IMR-90 (cell line): ENCODE measurements around the gene NDUFV2. TPM values are rescaled to one million over a fixed set of nuclear protein-coding genes. Genes with fewer than 3 reads are reported as not detected.

Source experiments
- ATAC-seq: fragments of 200-7000 bp; cut with Tn5 transposase; 2 replicates; pipeline ENCODE4 v1.9.1; 2020; ENCODE audit warnings: low read depth, mild to moderate bottlenecking, moderate library complexity
- BruUV-seq: library from RNA; stranded (reverse); fragments of 400-500 nt; replicated peaks from 2 replicates; lab custom pipeline; 2021; lab: Mats Ljungman, UMichigan
- CTCF ChIA-PET: fragments of 300-600 bp; formaldehyde crosslinking; extraction: SDS; loops from one replicate; lab custom pipeline; 2021; ENCODE audit warnings: antibody characterized with exemption; lab: Yijun Ruan, JAX
- POLR2A ChIA-PET: fragments of 300-600 bp; sonication (Branson Sonifier 250); formaldehyde crosslinking; loops from one replicate; lab custom pipeline; 2022; ENCODE audit warnings: antibody characterized with exemption; ENCODE audit not compliant: unreplicated experiment; lab: Charles Lee
- DNase-seq: peaks from one replicate; pipeline ENCODE4 v3.0.0; 2013
- H2AFZ ChIP-seq: replicated peaks from 2 replicates; pipeline ENCODE3; 2013; ENCODE audit warnings: low read length, mild to moderate bottlenecking; ENCODE audit not compliant: poor library complexity
- H2AK5ac ChIP-seq: 2 replicates; pipeline ENCODE4 v1.6.1; 2013; ENCODE audit warnings: low read depth, low read length, inconsistent platforms
- H2AK9ac ChIP-seq: replicated peaks from 2 replicates; pipeline ENCODE3; 2013; ENCODE audit warnings: mild to moderate bottlenecking, low read depth, low read length, moderate library complexity; ENCODE audit not compliant: poor library complexity
- H2BK120ac ChIP-seq: 2 replicates; pipeline ENCODE4 v1.6.1; 2013; ENCODE audit warnings: low read depth, low read length, inconsistent platforms
- H2BK15ac ChIP-seq: 3 replicates; pipeline ENCODE4 v1.6.1; 2013; ENCODE audit warnings: low read depth, low read length, inconsistent platforms
- H2BK20ac ChIP-seq: 2 replicates; pipeline ENCODE4 v1.6.1; 2013; ENCODE audit warnings: low read depth, mild to moderate bottlenecking, inconsistent platforms, low read length, moderate library complexity
- H2BK5ac ChIP-seq: 2 replicates; pipeline ENCODE4 v1.6.1; 2013; ENCODE audit warnings: mild to moderate bottlenecking, low read depth, low read length, inconsistent platforms; ENCODE audit not compliant: poor library complexity, severe bottlenecking
- H3K14ac ChIP-seq: replicated peaks from 2 replicates; pipeline ENCODE4 v1.6.1; 2013; ENCODE audit warnings: low read depth, low read length, inconsistent platforms
- H3K18ac ChIP-seq: 2 replicates; pipeline ENCODE4 v1.6.1; 2013; ENCODE audit warnings: low read depth, low read length, control low read depth
- H3K23ac ChIP-seq: 2 replicates; pipeline ENCODE4 v1.6.1; 2013; ENCODE audit warnings: low read depth, low read length, inconsistent platforms
- H3K27ac ChIP-seq: 2 replicates; pipeline ENCODE4 v1.5.1; 2013; ENCODE audit warnings: mild to moderate bottlenecking, control low read depth, low read length; ENCODE audit not compliant: insufficient read depth
- H3K27me3 ChIP-seq: 2 replicates; pipeline ENCODE4 v1.6.1; 2013; ENCODE audit warnings: low read length; ENCODE audit not compliant: control insufficient read depth, insufficient read depth
- H3K36me3 ChIP-seq: 2 replicates; pipeline ENCODE4 v1.6.1; 2013; ENCODE audit warnings: low read length, mixed read lengths; ENCODE audit not compliant: control insufficient read depth, insufficient read depth
- H3K4ac ChIP-seq: 2 replicates; pipeline ENCODE4 v1.6.1; 2013; ENCODE audit warnings: low read depth, low read length, inconsistent platforms
- H3K4me1 ChIP-seq: 2 replicates; pipeline ENCODE4 v1.6.1; 2013; ENCODE audit warnings: low read length, mixed read lengths; ENCODE audit not compliant: control insufficient read depth, insufficient read depth
- H3K4me2 ChIP-seq: 2 replicates; pipeline ENCODE4 v1.6.1; 2013; ENCODE audit warnings: low read depth, mild to moderate bottlenecking, control low read depth, low read length, moderate library complexity
- H3K4me3 ChIP-seq: 2 replicates; pipeline ENCODE4 v1.5.1; 2013; ENCODE audit warnings: low read depth, mild to moderate bottlenecking, control low read depth, low read length, moderate library complexity; ENCODE audit not compliant: insufficient read depth
- H3K56ac ChIP-seq: 2 replicates; pipeline ENCODE4 v1.6.1; 2013; ENCODE audit warnings: low read length, inconsistent platforms; ENCODE audit not compliant: insufficient read depth; ENCODE audit errors: extremely low read depth
- H3K79me1 ChIP-seq, 2 experiments: 2 replicates each; pipeline ENCODE4 v1.6.1; 2013; ENCODE audit warnings: low read length in 2 of 2, inconsistent platforms in 1 of 2, low read depth in 1 of 2
- H3K9ac ChIP-seq: 2 replicates; pipeline ENCODE4 v1.6.1; 2013; ENCODE audit warnings: low read depth, low read length, control low read depth
- H3K9me1 ChIP-seq: 2 replicates; pipeline ENCODE4 v1.6.1; 2013; ENCODE audit warnings: low read length, inconsistent platforms; ENCODE audit not compliant: insufficient read depth
- H3K9me3 ChIP-seq: 2 replicates; pipeline ENCODE4 v1.6.1; 2013; ENCODE audit warnings: low read length; ENCODE audit not compliant: control insufficient read depth, insufficient read depth
- H4K20me1 ChIP-seq: 2 replicates; pipeline ENCODE4 v1.6.1; 2013; ENCODE audit warnings: low read length, inconsistent platforms; ENCODE audit not compliant: insufficient read depth
- H4K5ac ChIP-seq: 2 replicates; pipeline ENCODE4 v1.6.1; 2013; ENCODE audit warnings: mild to moderate bottlenecking, low read depth, low read length, control low read depth
- H4K8ac ChIP-seq, 2 experiments: 2 replicates each; pipeline ENCODE4 v1.6.1; 2013; ENCODE audit warnings: low read depth in 2 of 2, low read length in 2 of 2, control low read depth in 1 of 2, inconsistent platforms in 1 of 2
- H4K91ac ChIP-seq: 2 replicates; pipeline ENCODE4 v1.6.1; 2013; ENCODE audit warnings: low read depth, low read length, inconsistent platforms; ENCODE audit not compliant: insufficient read depth
- BHLHE40 ChIP-seq: fragments of 150-350 bp; IDR thresholded peaks from 2 replicates; pipeline ENCODE4 v1.6.1; 2016; ENCODE audit warnings: mild to moderate bottlenecking, low read depth, low read length
- CHD1 ChIP-seq: IDR thresholded peaks from 2 replicates; pipeline ENCODE4 v1.6.1; 2012; ENCODE audit warnings: low read depth, low read length, improper control_type of control experiment
- FOS ChIP-seq: fragments of 150-350 bp; IDR thresholded peaks from 2 replicates; pipeline ENCODE4 v1.6.1; 2016; ENCODE audit warnings: low read depth, low read length
- MAFK ChIP-seq: IDR thresholded peaks from 2 replicates; pipeline ENCODE4 v1.6.1; 2012; ENCODE audit warnings: low read depth, low read length, improper control_type of control experiment
- MAZ ChIP-seq: IDR thresholded peaks from 2 replicates; pipeline ENCODE4 v1.6.1; 2012; ENCODE audit warnings: low read depth, mild to moderate bottlenecking, low read length, improper control_type of control experiment, moderate library complexity, borderline replicate concordance
- MXI1 ChIP-seq: IDR thresholded peaks from 2 replicates; pipeline ENCODE4 v1.6.1; 2012; ENCODE audit warnings: low read depth, mild to moderate bottlenecking, low read length, moderate library complexity, borderline replicate concordance
- NFE2L2 ChIP-seq: fragments of 150-350 bp; IDR thresholded peaks from 2 replicates; pipeline ENCODE4 v1.6.1; 2016; ENCODE audit warnings: low read depth, mild to moderate bottlenecking, low read length
- POLR2A ChIP-seq: IDR thresholded peaks from 2 replicates; pipeline ENCODE4 v1.6.1; 2012; ENCODE audit warnings: mild to moderate bottlenecking, low read depth, low read length
- RAD21 ChIP-seq: IDR thresholded peaks from 2 replicates; pipeline ENCODE4 v1.6.1; 2012; ENCODE audit warnings: low read length, improper control_type of control experiment
- RFX5 ChIP-seq: IDR thresholded peaks from 2 replicates; pipeline ENCODE4 v1.8.0; 2012; ENCODE audit warnings: low read depth, mild to moderate bottlenecking, low read length, moderate library complexity
- SMC3 ChIP-seq: fragments of 150-350 bp; IDR thresholded peaks from 2 replicates; pipeline ENCODE4 v1.6.1; 2016; ENCODE audit warnings: low read depth, mild to moderate bottlenecking, antibody characterized with exemption, low read length, moderate library complexity
- WGBS, 2 experiments: methylation state at CpG; one replicate each; pipeline versions ENCODE4 v1.1.5 to v1.1.7; 2013; ENCODE audit warnings: missing lambda C conversion rate in 2 of 2; ENCODE audit not compliant: insufficient read length in 1 of 2; ENCODE audit errors: extremely low coverage in 2 of 2; 5-methylcytosine and 5-hydroxymethylcytosine counted together
- dilution Hi-C: fragments of 300-500 bp; cut with HindIII; formaldehyde crosslinking; loops from one replicate; pipeline ENCODE4 v1.14.3; 2018; ENCODE audit warnings: low sequenced_read_pairs; ENCODE audit not compliant: unreplicated experiment
- in situ Hi-C: fragments of 300-500 bp; cut with MboI; formaldehyde crosslinking; loops from 3 replicates; pipeline ENCODE4 v1.14.3; 2019; ENCODE audit warnings: low sequenced_read_pairs, inconsistent platforms, mixed read lengths
- intact Hi-C: fragments of 100-400 bp; cut with micrococcal nuclease; formaldehyde crosslinking; loops from 2 replicates; pipeline ENCODE4 v1.10.0; 2022
- polyA plus RNA-seq, 3 experiments: library from polyadenylated mRNA; depleted of rRNA; stranded (reverse); fragments of >200 nt; gene quantifications; 2 replicates each; pipeline ENCODE4 v1.2.3, GENCODE V29; 2012; ENCODE audit warnings: low replicate concordance in 1 of 3
- total RNA-seq: library from RNA; depleted of rRNA; stranded (reverse); fragments of >200 nt; gene quantifications from 2 replicates; pipeline ENCODE4 v1.2.3, GENCODE V29; 2012
- TF ChIP-seq, protein P1 (sequence below): fragments of 150-350 bp; IDR thresholded peaks from 2 replicates; pipeline ENCODE4 v1.6.1; 2017; ENCODE audit warnings: mild to moderate bottlenecking, antibody characterized with exemption, low read length, low read depth
- TF ChIP-seq, protein P2 (sequence below): fragments of 150-350 bp; IDR thresholded peaks from 2 replicates; pipeline ENCODE4 v1.6.1; 2016; ENCODE audit warnings: low read depth, mild to moderate bottlenecking, low read length, moderate library complexity, borderline replicate concordance

NDUFV2 gene
- total and polyA plus RNA-seq, 2 of the 4 experiments (the other 2 are of a cell fraction), result 106 to 126 TPM

DNA sequence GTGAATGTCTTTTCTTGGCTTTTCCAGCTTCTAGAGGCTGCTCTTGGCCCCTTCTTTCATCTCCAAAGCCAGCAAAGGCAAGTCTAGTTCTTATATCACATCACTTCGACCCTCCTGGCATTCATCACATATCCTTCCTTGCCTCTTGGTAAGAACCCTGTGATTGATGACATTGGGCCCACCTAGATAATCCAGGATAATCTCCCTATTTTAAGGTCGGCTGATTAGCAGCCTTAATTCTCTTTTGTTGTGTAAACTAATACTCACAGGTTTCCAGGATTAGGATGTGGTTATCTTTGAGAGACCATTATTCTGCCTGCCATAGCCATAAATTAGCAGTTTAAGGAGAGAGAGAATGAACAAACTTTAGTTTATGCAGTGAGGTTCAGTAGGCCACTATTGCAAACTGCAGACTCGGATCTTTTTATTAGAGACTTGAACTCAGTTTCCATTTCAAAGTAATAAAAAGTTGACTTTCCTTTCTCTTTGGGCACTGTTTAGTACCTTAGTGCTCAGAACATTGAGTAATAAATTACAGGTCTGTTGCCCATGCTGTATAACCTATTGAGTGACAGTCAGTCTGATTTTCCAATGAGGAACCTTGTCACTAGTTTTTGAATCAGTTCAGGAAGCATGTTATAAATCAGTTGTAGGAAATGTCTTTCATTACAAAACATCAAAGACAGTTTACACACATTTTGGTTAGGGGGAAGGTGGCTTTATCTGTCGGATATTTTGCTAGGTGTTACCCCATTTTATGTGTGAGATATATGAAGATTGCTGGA, 4.5 kb downstream of the NDUFV2 start (continued):
- no peak for TF ChIP-seq CHD1

DNA sequence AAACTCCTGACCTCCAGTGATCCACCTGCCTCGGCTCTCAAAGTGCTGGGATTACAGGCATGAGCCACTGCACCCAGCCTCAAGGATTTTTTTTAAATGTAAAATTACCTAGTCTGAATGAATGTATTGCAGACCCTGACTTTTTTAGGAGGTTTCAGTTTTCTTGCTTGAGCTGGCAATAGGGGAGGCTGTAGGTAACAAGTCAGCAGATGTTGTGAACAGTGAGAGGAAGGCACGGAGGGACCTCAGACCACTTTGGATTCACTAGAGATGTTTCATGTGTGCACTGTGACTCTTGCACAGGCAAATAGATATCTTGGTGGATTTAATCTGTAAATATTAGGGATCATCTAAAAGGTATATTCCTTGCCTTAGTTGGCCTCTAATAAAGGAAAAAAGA, 6.4 kb downstream of the NDUFV2 start:
- Histone ChIP-seq H3K9me3 (no peaks in the 10 kb centered on the region), H4K5ac (0 out of 2 replicates have a peak overlapping the region, but pooled peaks have one; percentile 9), H2BK20ac (no peak overlapping the region), H3K4ac (peak overlapping the region; percentile 31; the same call in 1 of the 2 replicates), H2BK15ac (no peak overlapping the region), H3K9ac (no peak overlapping the region), H3K4me3 (no peak overlapping the region), H2AK5ac (peak overlapping the region; percentile 36; the same call in 1 of the 2 replicates), H3K14ac (peak overlapping the region; percentile 66), H2BK5ac (peak overlapping the region; percentile 49), H3K4me2 (peak overlapping the region; percentile 88), H3K18ac (no peak overlapping the region), H2AK9ac (no peak overlapping the region), H3K27me3 (no peaks in the 10 kb centered on the region), H3K79me1 (peaks cover 0 to 45% of the 10 kb centered on the region in 2 experiments; a peak in 2 of 4 replicates), H3K56ac (no peak overlapping the region), H3K9me1 (peaks cover 9% of the 10 kb centered on the region; the same call in 1 of the 2 replicates), H3K36me3 (peaks cover 3% of the 10 kb centered on the region), H3K27ac (no peak overlapping the region), H2AFZ (no peak overlapping the region), H4K8ac (no peak overlapping the region), H2BK120ac (no peak overlapping the region), H4K91ac (peak overlapping the region; percentile 29; the same call in 1 of the 2 replicates), H3K4me1 (peaks cover 12% of the 10 kb centered on the region), H3K23ac (peak overlapping the region; percentile 67; the same call in 1 of the 2 replicates), H4K20me1 (peaks cover 88% of the 10 kb centered on the region)
- ChIA-PET CTCF (interaction anchor here (1.1 to 1.6 kb wide), 2 partner anchors 13 to 35 kb away, joined by 4 to 5 read pairs; no protein-coding TSS in a partner anchor), POLR2A (interaction anchor here (0.6 kb wide), 1 partner anchor 15 kb away, joined by 7 read pairs; no protein-coding TSS in a partner anchor)
- no TSS peak for BruUV-seq
- in situ Hi-C loops (no loop called here), dilution Hi-C loops (no loop called here), intact Hi-C loops (no loop called here)
- WGBS, 2 experiments, result 88% methylated on average over 1 of the region's 2 CpGs; no CpG with 5 or more reads in 1 of the 2 experiments
- TF ChIP-seq RAD21, result no peak
- no peak for TF ChIP-seq FOS
- no peak for TF ChIP-seq MAZ
- TF ChIP-seq POLR2A, result no peak
- TF ChIP-seq, protein P1, sequence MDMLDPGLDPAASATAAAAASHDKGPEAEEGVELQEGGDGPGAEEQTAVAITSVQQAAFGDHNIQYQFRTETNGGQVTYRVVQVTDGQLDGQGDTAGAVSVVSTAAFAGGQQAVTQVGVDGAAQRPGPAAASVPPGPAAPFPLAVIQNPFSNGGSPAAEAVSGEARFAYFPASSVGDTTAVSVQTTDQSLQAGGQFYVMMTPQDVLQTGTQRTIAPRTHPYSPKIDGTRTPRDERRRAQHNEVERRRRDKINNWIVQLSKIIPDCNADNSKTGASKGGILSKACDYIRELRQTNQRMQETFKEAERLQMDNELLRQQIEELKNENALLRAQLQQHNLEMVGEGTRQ, result no peak
- no peak for TF ChIP-seq NFE2L2
- TF ChIP-seq, protein P2, sequence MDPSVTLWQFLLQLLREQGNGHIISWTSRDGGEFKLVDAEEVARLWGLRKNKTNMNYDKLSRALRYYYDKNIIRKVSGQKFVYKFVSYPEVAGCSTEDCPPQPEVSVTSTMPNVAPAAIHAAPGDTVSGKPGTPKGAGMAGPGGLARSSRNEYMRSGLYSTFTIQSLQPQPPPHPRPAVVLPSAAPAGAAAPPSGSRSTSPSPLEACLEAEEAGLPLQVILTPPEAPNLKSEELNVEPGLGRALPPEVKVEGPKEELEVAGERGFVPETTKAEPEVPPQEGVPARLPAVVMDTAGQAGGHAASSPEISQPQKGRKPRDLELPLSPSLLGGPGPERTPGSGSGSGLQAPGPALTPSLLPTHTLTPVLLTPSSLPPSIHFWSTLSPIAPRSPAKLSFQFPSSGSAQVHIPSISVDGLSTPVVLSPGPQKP, result no peak
- TF ChIP-seq MXI1, result no peak
- no peak for TF ChIP-seq BHLHE40
- TF ChIP-seq SMC3, result no peak
- no peak for TF ChIP-seq MAFK
- no peak for TF ChIP-seq RFX5
- ATAC-seq (no peak), DNase-seq (no peak)
